HS-5 (cell line): ENCODE results near the gene ATOX1.
A peak's percentile ranks its signal among the peaks of the same experiment; 100 is the strongest.
"Not testable (repeated sequence)": the region's sequence is repeated elsewhere in the genome, so short reads cannot be mapped to it uniquely, and the experiment has no call there.

Experiments
- DNase-seq: peaks from one replicate; pipeline ENCODE4 v3.0.0-alpha.2; 2012; ENCODE audit warnings: low read depth

Gene ATOX1, protein sequence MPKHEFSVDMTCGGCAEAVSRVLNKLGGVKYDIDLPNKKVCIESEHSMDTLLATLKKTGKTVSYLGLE

DNA sequence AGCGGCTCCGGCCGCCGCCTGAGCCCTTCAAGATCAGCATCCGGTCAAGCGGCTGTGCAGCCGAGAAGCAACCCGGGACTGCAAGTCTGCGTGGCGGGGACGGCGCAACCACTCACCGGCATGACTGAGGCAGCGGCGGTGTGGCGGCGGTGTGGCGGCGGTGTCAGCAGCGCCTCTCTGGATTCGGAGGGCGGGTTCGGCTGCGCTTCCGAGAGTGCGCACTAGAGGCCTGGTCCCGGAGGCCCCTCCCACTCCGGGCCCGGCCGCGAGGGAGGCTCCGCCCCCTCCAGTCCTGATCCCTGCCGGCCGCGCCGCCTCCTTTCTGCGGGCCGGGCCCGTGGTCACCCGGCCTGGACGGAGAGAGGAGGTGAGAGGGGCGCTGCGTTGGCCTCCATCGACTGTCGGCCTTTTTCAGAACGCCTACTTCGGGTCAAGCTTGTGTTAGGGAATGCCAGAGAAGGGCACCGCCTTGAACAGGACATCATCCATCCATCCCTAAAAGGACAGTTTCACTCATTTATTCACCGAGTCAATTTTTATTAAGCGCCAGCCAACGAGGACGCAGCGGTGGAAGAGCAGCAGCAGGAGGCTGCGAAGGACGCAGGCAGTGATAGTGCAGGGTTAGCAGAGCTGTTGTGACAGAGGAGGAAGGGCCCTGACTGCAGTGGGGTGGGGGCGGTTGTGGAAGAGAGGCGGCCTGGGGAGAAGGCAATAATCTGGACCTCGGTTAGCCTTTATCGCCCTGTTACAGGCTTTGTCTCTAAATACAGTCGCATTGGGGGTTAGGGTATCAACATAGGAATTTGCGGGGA lies at the start of gene ATOX1:
Gene ATOX1, minus strand, starts transcription at position 202 of the 812 bp plus-strand sequence. Its CDS starts 80 bp downstream, at position 122.
- peak; percentile 58 for DNase-seq

DNA sequence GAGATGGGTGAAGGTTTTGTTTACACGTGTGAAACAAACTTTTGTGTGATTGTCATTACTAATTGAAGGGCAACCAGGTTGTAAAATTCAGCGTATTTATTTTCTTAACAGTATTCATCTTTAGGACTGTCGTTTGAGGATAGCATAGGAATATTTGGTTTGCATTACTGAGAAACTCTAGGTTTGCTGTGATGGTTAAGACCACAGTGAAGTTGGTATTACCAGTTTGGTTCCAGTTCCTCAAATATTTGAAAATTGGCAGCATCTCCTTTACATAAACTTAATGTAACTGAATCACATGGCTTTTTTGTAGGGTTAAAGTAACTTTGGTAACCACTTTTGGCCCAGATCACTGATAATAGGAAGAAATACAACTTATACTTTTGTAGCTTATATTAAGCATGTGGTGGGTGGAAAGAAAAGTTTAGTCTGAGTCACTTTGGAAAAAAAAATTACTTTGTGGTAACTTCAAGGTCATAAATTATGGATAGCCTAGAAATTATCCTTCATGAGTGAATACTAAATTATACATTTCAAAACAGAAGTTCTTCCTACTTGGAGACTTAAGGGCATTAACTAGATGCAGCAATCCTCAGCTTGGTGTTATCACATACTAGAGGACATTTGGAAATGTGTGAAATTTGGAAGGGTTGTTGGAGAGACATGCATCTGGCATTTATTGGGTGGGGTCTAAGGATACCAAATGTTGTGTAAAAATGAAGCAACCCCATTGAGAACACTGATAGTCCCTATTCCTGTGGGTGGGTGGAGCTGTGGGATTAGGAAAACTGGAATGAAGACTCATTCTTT lies 47.2 kb upstream of the ATOX1 start:
- DNase-seq = peak; percentile 46

DNA sequence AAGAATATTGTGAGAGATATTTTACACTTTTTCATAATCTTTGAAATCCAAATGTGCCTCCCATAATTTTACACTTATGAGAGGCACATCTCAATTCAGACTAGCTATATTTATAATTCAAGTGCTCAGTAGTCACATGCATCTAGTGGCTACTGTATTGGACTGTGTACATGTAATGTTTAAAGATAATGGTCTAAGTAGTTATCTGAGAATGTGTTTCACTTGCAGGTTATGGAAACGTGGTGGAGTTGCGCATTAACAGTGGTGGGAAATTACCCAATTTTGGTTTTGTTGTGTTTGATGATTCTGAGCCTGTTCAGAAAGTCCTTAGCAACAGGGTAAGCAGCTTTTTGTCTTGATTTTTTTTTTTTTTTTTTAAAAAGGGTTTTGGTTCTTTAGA lies 42.1 kb upstream of the ATOX1 start:
- no peak for DNase-seq

DNA sequence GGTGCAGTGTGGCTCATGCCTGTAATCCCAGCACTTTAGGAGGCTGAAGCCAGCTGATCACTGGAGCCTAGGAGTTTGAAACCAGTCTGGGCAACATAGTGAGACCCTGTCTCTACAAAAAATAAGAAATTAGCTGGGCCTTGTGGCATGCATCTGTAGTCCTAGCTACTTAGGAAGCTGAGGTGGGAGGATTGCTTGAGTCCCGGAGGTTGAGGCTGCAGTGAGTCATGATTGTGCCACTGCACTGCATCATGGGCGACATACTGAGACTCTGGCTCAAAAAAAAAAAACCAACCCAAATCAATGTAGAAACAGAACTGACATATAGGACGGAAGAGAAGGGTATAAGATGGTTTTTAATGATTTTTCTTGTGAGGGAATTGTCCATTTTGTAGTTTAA lies 41.0 kb upstream of the ATOX1 start:
- DNase-seq = no peak

DNA sequence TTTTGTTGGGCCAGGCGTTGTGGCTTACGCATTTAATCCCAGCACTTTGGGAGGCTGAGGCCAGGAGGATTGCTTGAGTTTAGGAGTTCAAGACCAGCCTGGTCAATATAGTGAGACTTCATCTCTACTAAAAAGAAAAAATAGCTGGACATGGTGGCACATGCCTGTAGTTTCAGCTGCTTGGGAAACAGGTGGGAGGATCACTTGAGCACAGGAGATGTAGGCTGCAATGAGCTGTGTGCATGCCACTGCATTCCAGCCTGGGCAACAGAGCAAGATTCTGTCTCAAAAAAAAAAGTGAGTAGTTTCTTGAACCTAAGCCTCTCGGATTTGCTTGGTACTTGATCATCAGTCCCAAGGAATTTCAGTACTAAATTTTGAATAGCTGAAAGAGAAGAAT lies 40.2 kb upstream of the ATOX1 start:
- no peak for DNase-seq

DNA sequence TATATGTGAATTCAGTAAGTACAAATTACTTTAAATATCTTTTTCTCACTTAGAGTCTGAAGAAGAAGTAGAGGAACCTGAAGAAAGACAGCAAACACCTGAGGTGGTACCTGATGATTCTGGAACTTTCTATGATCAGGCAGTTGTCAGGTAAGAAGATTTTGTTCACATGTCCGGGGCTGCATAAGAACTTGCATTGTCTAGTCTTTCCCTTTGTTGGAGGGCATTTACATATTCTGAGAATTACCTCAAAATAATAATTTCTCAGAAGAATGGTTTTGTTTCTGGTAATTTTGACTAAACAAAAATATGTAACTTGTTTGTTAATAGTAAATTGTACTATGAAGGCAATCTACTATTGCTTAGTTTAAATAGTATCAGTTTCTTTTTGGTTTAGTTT lies 37.0 kb upstream of the ATOX1 start:
- no peak for DNase-seq

DNA sequence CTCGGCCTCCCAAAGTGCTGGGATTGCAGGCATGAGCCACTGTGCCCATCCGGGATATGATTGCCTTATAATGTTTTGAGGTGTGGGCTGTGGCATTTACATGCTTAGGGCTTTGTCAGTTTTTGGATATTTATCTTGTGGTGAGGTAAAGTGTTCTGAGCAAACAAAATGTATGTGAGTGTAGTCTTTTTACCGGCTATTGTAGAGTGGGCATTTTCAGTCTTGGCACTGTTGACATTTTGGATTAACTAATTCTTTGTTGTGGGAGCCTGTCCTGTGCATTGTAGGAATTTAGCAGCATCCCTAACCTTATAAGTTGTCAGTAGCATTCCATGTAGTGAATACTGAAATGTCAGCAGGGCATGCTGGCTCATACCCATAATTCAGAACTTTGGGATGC lies 34.9 kb upstream of the ATOX1 start:
- DNase-seq = no peak

DNA sequence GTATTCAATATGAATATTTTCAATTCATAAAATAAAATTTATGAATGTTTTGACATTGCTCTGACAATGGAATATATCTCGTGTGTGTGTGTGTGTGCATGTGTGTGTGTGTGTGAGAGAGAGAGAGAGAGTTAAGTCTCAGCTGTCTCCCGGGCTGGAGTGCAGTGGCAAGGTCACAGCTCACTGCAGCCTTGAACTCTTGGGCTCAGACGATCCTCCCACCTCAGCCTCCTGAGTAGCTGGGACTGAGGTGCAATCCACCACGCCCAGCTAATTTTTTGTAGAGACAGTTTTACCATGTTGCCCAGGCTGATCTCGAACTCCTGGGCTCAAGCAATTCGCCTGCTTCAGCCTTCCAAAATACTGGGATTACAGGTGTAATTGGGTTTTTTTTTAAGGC lies 29.4 kb upstream of the ATOX1 start:
- no peak for DNase-seq

DNA sequence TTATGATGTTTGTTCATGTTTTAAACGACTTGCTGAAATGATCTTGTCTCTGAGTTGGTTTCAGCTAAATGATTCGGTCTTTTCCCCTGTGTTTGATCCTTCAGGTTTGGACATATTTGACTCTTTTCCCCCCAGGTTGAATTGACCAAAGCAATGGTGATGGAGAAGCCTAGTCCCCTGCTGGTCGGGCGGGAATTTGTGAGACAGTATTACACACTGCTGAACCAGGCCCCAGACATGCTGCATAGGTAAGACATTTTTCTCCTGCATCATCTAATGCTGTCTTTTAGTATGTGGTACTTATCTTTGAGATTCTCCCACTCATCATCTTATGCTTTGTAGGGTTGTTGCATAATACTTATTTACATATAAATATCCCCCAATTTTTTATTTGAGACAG lies 28.0 kb upstream of the ATOX1 start:
- no peak for DNase-seq

DNA sequence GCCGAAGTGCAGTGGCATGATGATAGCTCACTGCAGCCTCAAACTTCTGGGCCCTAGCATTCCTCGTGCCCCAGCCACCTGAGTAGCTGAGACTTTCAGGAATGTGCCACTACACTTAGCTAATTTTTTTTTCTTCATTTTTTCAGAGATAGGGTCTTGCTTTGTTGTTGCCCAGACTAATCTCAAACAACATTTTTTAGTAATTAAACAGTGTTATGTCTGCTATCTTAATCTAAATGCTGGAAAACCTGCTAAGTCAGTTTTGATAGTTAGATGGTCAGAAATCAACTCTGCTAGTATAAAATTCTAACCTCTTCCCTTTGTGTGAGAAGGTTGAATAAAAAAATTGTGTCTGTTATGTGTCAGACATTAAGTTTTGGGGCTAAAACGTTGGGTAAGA lies 25.7 kb upstream of the ATOX1 start:
- DNase-seq = no peak

DNA sequence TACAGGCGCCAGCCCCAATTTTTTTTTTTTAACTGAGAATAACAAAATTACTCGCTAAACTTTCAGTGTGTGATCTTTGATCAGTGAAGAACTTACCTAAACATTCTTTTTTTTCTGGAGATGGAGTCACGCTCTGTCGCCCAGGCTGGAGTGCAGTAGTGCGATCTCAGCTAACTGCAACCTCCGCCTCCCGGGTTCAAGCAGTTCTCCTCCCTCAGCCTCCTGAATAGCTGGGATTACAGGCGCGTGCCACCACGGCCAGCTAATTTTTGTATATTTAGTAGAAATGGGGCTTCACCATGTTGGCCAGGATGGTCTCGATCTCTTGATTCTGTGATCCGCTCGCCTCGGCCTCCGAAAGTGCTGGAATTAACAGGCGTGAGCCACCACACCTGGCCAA lies 25.2 kb upstream of the ATOX1 start:
- DNase-seq = not testable (repeated sequence)

DNA sequence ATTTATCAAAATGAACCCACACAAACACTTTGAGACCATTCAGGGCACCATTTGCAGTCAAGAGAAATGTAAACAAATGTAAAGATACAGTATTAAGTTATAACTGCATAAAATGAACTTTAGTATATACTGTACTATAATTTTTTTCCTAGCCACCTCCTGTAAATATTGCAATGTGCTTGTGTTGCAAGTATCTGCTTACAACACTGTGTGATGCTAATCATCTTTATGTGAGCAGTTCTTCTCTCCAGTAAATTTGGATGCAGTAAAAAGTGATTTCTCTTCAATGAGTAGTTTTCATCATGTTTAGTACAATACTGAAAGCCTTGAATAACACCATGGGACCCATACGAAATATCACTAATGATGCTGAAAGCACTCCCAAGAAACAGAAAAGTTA lies 22.8 kb upstream of the ATOX1 start:
- DNase-seq = no peak

DNA sequence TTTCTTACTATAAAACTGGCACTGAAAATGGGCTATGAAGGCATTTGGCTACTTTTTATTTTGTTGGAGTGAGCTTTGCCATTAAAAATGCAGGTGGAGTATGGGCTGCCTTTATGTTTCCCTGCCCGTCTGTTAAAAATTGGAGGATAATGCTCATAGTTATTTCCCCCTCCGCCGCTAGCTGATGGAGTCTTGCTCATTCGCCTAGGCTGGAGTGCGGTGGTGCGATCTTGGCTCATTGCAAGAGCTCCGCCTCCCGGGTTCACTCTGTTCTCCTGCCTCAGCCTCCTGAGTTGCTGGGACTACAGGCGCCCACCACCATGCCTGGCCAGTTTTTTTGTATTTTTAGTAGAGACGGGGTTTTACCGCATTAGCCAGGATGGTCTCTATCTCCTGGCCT lies 21.9 kb upstream of the ATOX1 start:
- no peak for DNase-seq

DNA sequence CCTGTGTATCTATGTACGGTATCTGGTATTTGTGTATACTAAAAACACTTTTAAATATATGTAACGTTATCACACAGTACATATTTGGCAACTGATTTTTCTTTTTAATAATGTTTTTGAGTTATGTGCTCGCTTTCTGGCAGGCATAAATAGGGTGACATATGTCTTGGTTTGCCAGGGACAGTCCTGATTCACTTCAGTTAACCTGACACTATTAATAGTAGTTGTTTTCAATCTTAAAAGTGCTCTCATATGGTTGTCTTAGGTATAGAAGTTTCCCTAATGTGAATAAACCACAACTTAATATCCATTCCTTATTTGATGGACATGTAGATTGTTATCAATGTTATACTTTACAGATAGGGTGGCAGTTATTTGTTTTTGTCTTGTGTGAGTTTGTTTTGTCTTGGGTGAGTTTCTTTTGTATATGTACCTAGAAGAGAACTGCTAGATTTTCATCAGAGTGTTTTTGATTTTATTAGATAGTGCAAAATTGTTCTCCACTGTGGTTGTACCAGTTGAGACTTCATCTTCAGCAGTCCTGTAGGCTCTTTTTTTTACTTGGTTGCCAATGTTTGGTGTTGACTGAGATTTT lies 21.2 kb upstream of the ATOX1 start:
- DNase-seq = no peak

DNA sequence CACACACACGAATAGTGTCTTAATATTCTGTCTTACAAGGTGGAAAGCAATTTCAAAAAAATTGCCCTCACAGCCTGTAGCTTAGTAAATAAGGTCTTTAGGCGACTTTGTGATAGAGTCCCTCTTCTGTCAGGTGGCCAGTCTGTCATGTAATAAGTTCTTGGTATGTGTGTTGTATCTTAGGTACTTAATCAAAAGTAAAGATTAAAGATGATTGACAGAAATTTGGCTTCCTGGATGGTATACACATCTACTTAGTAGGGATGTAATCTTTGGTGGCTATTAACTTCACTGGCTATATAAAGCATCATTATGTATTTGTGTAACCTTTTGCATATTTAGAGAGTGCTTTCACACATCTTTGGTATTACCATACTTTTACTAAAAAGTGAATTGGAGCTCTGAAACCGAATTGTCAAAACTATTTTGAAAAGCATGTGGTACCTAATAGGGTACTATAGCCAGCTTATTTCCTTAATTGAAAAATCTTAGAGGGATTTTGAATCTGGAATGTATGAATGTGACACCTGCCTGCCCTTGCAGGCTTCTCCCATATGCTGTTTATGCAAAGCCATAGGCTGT lies 16.7 kb upstream of the ATOX1 start:
- DNase-seq = no peak

DNA sequence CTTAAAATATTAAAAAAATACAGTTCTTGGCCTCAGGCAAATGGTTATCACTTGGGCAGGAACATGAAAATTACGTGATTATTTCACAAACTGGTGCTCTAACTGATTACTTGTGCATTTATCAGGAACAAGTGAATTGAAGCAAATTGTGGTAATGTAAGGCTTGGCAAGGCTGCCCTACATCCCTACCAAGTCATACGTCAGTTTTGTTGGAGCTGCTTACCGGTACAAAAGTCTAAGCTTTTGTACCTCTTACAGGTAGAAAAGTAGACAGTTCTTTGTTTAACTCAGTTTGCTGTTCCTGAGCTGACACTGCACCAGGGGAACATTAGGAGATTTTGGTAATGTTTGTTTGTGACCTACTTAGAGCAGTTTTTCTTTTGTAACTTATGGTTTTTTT lies 15.5 kb upstream of the ATOX1 start:
- no peak for DNase-seq

DNA sequence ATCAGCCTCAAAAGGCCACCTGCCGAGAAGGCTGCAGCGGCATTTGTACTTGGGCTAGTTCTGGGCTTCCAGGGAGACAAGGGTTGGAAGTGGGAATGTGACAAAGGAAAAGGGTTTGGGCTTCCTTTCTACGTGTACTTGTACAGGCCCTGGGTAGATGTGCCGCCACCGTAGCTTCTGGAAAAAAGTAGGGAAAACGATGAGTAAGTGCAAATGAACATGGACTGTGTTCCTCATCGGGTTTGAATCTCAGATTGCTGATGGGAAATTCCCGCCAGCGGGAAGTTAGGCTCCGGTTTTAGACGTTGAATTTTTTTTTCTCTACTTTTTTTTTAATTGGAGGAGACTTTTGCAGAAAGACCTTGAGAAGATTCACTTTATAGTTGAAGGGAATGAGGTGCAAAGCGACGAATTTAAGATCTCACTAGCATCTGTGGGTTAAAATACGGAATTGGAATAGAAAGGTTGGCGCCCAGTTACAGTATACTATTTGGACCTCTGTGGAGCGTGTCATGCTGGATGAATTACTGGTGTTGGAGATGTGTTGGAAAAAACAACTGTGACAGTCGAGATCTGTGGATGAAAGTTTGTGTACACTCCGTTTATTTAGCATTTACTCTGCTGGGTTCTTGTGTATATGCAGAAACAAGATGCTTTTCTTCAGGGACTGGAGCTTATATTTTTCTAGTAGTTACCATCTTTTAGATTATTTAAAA lies 14.6 kb upstream of the ATOX1 start:
- DNase-seq = no peak

DNA sequence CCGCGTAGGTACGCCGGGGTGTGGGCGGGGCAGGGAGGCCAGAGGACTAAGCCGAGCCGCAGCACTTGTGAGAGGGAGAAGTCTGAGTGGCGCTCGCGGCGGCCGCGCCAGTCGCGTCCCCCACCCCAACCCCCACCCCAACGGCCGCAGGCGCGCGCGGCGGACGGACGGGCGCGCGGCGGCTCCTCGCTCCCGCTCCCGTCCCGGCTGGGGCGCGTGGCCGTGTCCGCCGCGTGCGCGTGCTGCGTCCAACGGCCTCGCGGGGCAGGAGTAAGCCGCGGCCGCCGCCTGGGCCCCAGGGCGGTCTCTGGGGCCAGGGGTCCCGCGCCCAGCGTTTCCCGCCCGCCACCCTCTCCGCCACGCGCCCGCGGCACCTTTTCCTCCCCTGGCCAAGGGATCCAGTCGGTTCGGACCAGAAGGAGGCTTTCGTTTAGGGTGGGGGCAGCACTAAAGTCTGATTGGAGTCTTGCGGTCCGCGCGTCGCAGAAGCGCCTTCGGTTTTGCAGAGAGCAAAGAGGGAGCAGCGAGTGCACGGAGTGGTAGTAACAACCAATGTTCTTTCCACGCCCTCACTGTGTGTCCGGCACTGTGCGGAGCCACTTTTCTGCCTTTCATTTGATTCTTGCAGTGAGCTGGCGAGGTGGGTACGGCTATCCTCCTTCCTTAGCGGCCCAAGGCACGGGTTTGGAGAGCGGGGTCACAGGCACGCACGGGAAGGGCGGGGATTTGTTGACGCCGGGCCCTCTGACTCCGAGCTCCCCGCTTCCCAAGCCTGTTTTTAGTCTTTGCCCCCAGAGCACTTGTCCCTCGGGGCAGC lies 13.8 kb upstream of the ATOX1 start:
- no peak for DNase-seq

DNA sequence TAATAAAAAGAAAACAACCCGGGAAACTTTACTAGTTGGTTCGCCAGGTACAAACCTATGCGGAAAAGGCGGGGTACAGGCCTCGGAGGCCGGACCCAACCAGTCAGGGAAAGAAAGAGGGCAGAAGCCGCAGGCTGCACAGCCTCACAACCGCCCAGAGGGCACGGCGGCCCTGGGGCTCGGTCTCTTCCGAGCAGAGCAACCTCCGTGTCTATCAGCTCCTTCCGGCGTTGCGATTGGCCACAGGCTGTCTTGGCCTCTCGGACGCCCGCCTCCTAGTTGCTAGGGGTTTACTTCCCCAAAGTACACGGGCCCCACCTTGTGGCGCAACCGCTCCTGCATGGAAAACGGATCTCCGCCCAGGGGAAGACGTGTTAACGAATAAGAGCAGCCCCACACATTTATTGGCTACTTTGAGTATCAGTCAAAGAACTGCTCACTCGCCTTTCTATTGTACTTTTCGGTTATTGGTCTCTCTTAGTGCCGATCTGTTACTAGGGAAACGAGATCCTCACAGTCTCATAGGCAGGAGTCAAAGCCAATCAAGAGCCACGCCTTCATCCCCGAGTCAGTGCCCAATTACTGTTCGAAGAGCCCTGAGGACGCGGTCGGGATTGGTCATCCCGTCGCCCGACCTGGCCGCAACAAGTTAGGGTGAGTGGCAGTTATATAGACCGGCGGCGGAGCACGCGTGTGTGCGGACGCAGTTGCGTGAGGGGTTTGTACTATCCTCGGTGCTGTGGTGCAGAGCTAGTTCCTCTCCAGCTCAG lies 13.0 kb upstream of the ATOX1 start, which contains the start of gene G3BP1:
Gene G3BP1, plus strand, starts transcription at position 696 of the 770 bp plus-strand sequence. CDS start 14,667 bp downstream, outside the sequence.
- peak; percentile 100 for DNase-seq
